ENCODE data around the gene CCDC148.
"Not testable (repeated sequence)": the region's sequence is repeated elsewhere in the genome, so short reads cannot be mapped to it uniquely, and the experiment has no call there.

CCDC148 gene

DNA sequence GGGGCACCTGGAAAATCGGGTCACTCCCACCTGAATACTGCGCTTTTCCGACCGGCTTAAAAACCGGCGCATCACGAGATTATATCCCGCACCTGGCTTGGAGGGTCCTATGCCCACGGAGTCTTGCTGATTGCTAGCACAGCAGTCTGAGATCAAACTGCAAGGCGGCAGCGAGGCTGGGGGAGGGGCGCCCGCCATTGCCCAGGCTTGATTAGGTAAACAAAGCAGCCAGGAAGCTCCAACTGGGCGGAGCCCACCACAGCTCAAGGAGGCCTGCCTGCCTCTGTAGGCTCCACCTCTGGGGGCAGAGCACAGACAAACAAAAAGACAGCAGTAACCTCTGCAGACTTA, 105.1 kb downstream of the CCDC148 start:
- DNase-seq, ATAC-seq: not testable (repeated sequence)

DNA sequence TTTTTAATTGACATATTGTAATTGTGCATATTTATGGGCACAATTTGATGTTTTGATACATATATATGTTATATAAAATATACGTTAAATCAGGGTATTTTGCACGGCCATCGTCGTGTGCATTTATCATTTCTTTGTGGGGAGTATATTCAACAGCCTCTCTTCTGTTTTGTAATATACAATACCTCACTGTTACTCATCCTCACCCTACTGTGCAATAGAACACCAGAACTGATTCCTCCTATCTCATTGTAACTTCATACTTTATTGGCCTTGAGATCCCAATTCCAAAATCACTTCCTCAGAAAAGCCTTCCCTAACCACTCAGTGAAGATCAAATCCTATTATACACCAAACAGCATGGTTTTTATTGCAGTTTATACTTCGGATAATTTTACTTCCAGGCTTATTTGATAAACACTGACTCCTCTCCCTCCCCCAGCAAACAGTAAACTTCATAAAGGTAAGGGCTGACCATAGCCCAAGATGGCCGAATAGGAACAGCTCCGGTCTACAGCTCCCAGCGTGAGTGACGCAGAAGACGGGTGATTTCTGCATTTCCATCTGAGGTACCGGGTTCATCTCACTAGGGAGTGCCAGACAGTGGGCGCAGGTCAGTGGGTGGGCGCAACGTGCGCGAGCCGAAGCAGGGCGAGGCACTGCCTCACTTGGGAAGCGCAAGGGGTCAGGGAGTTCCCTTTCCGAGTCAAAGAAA, 105.6 kb downstream of the CCDC148 start:
- not testable (repeated sequence) for ATAC-seq, DNase-seq

DNA sequence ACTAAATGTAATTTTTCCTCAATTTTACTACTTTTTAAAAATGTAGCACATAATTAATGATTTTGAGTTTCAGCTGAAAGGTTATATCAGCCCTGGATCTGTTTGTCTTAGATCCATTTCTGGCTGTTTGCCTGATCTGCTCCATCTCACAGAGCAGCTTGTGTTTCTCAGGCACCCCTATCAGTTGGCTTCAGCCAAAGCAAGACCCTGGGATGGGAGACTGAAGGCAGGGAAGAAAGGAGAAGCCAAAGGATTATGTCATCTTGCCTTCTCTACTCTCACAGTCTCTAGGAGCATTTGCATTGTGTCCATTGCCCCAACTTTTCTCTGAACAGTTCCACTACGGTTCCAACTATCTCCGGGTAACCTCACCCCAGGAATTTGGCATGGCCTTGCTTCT, 110.5 kb downstream of the CCDC148 start:
- DNase-seq (no peak), ATAC-seq (no peak)

- DNase-seq (no peak), ATAC-seq (no peak)
These were observed 117.0 kb downstream of the CCDC148 start for GRCh38 chr2:158339513-158339912.

DNA sequence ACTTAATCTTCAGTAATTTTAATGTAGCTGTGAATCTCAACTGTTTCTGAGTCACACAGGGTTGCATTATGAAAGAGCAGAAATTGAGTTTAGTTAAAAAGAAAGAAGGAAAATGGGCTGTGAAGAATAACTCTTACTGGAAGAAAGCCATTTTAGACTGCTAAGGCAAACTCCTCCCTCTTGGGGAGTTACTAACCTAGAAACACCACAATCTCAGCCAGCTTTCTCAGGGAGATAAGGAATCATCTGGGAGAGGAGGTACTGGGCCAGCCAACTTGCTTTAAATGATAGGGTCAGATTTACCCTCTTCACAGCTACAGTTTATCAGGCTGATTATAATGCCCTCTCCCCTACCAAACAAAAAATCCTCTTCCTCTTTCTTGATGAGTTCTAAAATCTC, 119.5 kb downstream of the CCDC148 start:
- no peak for ATAC-seq
- DNase-seq, result no peak

- not testable (repeated sequence) for ATAC-seq, DNase-seq
These were observed 124.8 kb downstream of the CCDC148 start for GRCh38 chr2:158331799-158332198.

- ATAC-seq (no peak), DNase-seq (no peak)
These were observed 130.7 kb downstream of the CCDC148 start for GRCh38 chr2:158325782-158326340.

DNA sequence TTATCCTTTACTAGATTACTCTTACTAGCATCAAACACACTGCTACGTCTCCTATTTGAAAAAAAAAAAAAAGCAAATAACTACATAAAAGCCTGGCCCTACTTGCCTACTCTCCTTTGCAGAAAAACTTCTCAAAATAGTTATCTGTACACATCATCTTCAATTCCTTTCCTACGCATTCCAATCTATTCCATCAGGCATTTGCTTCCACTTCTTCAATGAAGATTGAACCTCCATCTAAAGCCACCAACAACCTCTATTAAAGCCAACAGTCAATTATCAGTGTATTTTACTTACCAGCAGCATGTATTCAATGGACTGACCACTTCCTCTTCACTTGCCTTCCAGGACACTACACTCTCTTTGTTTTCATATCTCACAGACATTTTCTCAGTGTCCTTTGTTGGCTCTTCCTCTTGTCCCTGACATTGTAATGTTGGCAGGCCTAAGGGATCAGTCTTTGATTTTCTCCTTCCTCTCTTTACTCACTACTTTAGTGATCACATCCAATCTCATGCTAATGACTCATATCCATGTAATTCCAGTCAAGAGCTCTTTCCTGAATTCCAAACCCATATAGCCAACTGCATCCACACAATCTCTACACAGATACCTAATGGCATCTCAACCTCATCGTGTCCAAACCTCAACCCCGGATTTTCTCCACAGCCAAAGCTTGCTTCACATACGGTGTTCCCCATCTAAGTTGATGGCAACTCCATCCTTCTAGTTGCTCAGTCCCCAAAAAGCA, 131.3 kb downstream of the CCDC148 start:
- ATAC-seq, result no peak
- DNase-seq, result no peak

DNA sequence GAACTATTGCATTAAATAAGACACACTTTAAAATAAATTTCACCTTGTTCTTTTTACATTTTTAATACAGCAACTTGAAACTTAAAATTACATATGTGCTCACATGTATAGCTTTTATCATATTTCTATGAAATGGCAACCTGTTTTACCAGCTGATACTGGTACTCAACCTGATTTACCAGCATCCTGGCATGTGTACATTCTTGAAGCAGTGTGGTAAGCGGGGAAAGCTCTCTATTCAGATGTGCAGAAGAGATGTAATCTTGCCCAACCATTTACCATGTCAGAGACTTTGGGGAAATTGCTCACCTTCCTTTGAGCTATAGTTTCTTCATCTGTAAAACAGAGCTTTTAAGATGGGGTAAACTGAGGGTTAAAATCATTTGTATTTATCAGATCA, 133.2 kb downstream of the CCDC148 start:
- DNase-seq (no peak), ATAC-seq (no peak)

- ATAC-seq (no peak), DNase-seq (no peak)
These were observed 135.3 kb downstream of the CCDC148 start for GRCh38 chr2:158321264-158321663.

- no peak for DNase-seq
- ATAC-seq, result no peak
These were observed 137.3 kb downstream of the CCDC148 start for GRCh38 chr2:158319269-158319668.

- DNase-seq (no peak), ATAC-seq (no peak)
These were observed 138.9 kb downstream of the CCDC148 start for GRCh38 chr2:158317642-158318041.

DNA sequence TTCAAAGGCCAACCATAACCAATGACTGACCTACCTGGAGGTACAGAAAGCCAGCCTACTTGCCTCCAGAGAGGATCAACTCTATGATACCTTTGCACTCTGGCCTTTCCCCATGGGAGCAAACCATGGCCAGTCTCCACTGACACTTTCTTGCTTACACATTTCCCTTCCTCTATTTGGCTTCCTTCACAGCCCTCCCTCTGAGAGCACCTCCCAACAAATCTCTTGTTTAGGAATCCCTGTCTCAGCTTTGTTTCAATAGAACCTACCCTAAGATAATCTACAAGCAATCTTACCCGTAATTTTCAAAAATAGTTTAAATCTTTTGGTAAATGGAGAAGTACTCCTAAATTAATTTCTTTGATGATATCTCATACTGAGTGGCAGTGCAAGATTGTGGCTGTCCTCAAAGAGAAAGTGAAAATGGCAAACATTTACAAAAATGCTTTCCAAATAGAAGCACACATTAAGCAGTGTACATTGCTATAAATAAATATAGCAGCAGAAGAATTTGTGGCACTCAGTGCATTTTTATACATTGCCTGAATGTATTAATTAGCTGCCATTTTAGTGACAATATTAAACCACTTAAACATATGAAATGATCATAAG, 140.6 kb downstream of the CCDC148 start:
- ATAC-seq (no peak), DNase-seq (no peak)

- ATAC-seq (no peak), DNase-seq (no peak)
These were observed 141.6 kb downstream of the CCDC148 start for GRCh38 chr2:158315000-158315399.

DNA sequence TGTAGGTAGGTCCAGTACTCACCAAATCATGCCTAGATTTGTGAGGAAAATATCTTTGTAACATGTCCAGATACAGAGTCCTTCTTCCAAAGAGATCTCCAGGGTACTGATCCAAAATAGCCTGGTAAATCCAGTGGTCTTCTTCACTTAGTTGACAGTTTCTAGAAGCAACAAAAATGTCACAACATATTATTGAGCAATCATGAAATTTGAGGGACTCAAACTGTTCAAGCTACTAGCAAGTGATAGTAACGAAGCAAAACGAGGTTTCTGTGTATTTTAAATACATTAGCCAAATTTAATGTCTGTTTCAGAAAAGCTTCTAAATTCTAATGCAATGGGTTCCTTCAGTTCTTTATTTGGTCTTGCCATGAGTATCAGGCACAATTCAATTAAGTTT, 142.8 kb downstream of the CCDC148 start:
- DNase-seq, result no peak
- ATAC-seq, result no peak

DNA sequence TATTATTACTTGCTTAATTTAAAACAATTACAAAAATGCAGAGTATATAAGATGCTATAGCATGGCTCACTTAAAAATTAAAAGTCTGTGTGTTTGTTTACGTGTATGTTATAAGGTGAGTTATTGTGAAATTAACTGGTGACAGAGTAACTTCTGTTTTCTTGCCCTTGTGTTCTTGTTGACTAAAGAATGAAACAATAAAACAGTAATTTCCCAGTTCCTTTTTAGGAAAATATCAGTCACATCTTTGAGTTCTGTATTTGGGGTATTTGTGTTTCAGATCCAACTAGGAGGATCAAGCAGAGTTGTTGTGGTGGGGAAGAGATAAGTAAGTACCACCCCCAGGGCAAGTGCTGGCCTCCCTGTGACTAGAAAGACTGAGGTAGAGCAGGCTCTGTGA, 143.6 kb downstream of the CCDC148 start:
- no peak for DNase-seq
- no peak for ATAC-seq

GRCh38 chr2:158310407-158310806, 146.1 kb downstream of the CCDC148 start:
- DNase-seq, ATAC-seq: not testable (repeated sequence)

GRCh38 chr2:158305501-158305900, 151.1 kb downstream of the CCDC148 start:
- no peak for DNase-seq
- no peak for ATAC-seq

- no peak for ATAC-seq
- DNase-seq, result no peak
These were observed 156.2 kb downstream of the CCDC148 start for GRCh38 chr2:158300394-158300793.

- DNase-seq (no peak), ATAC-seq (no peak)
These were observed 158.9 kb downstream of the CCDC148 start for GRCh38 chr2:158297606-158298005.

DNA sequence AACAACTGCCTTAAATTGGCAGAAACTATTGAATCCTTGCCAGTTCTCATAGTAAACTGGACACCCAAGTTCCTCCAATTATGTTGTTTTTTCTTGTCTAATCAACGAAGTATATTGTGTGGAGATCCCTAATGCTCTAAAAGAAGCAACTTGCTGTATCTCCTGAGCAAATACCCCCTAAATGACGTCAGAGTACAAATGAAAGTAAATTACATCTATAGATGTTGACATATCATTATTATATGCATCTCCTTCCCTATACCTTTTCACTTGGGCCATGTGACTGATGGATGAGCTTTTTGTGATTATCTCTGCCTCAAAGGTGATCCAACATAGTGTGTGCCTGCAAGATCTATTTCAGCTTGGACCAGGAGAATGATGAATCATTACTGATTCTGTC, 159.4 kb downstream of the CCDC148 start:
- ATAC-seq, result no peak
- DNase-seq, result no peak

DNA sequence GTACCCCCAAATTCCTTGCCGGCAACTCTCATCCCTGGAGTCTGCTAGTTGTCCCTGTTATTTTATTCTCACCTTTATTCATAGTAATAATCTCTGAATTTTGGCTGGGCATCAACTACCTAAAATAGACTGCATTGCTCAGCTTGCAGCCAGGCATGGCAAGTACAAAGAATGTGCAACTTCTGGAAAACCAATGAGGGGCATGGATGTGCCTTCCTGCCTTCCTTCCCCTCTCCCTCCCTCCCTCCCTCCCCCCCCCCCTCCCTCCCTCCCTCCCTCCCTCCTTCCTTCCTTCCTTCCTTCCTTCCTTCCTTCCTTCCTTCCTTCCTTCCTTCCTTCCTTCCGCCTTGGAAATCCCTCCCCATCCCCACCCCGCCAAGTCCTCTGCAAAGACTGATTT, 162.8 kb downstream of the CCDC148 start:
- no peak for DNase-seq
- ATAC-seq, result no peak

DNA sequence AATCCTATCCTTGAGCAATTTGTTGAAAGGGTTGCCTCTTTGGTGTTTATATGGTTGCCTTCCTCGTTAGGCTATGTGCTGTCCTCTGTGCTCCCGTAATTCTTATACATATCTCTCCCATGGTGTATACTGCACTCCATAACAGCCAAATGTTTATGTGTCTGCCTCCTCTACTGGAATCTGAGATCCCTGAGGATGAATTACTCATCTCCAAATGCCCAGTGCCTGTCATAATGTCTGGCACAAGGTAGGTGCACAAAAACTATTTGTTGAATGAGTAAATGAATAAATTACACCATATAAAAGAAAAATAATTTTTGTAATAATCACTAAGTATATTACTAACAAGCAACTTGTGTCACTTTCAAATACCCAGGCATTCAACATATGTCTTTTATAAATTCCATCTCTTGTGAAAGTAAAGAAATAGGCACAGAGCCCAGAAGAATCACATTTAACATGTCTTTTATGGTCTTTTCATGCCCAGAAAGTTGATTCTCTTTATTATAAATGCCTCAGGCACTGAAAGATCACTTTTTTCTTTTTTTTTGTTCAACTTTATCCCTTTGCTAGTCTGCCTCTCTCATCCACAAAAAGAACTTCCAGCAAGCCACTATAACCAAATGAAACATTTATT, 164.9 kb downstream of the CCDC148 start:
- ATAC-seq (no peak), DNase-seq (no peak)

Data from stimulated activated naive CD8-positive, alpha-beta T cell treated with anti-CD3 and anti-CD28 coated beads, Interleukin-15, Interleukin-2, amounts not matched to agents 100 U/mL and 50 U/mL, for 24 hours (primary cell).